K562 (cell line): ENCODE results near the gene ATP9B. TPM values are rescaled to one million over a fixed set of nuclear protein-coding genes. Genes with fewer than 3 reads are reported as not detected.

ENCODE experiments used
- DMBX1 ChIP-seq: fragments of 250-450 bp; sonication (Bioruptor Pico); IDR thresholded peaks from 2 replicates; pipeline ENCODE4 v1.8.0; 2022; ENCODE audit warnings: inconsistent platforms, mild to moderate bottlenecking, moderate library complexity, borderline replicate concordance
- GTF3C2 ChIP-seq: IDR thresholded peaks from 3 replicates; pipeline ENCODE4 v1.6.1; 2011; ENCODE audit warnings: borderline replicate concordance, mild to moderate bottlenecking, moderate library complexity; ENCODE audit not compliant: insufficient read length; ENCODE audit errors: extremely low read depth
- KDM1A ChIP-seq, 2 experiments: fragments of 450-650 bp; IDR thresholded peaks; 2 replicates each; pipeline ENCODE4 v1.6.1; 2016; ENCODE audit warnings: mild to moderate bottlenecking in 2 of 2
- KLF10 ChIP-seq: fragments of 250-450 bp; sonication (Bioruptor Pico); IDR thresholded peaks from 2 replicates; pipeline ENCODE4 v1.6.1; 2021; ENCODE audit warnings: matching md5 sums
- L3MBTL2 ChIP-seq: fragments of 450-650 bp; IDR thresholded peaks from 2 replicates; pipeline ENCODE4 v1.6.1; 2016; ENCODE audit warnings: mild to moderate bottlenecking, moderate library complexity
- MEIS2 ChIP-seq: fragments of 450-650 bp; IDR thresholded peaks from 2 replicates; pipeline ENCODE4 v1.6.1; 2014; ENCODE audit warnings: mild to moderate bottlenecking; ENCODE audit not compliant: partially characterized antibody
- MITF ChIP-seq: IDR thresholded peaks from 2 replicates; pipeline ENCODE4 v1.6.1; 2014; ENCODE audit warnings: antibody characterized with exemption
- MXD1 ChIP-seq: fragments of 250-450 bp; sonication (Bioruptor Pico); IDR thresholded peaks from 2 replicates; pipeline ENCODE4 v1.8.0; 2021; ENCODE audit warnings: borderline replicate concordance, mild to moderate bottlenecking, moderate library complexity; ENCODE audit not compliant: poor library complexity, severe bottlenecking
- PTTG1 ChIP-seq: fragments of 450-650 bp; IDR thresholded peaks from 2 replicates; pipeline ENCODE4 v1.6.1; 2016; ENCODE audit warnings: low read depth, mild to moderate bottlenecking, missing genetic modification characterization, missing compliant biosample characterization
- PYGO2 ChIP-seq: fragments of 450-650 bp; IDR thresholded peaks from 2 replicates; pipeline ENCODE4 v1.6.1; 2016; ENCODE audit warnings: mild to moderate bottlenecking, missing genetic modification characterization, moderate library complexity, missing compliant biosample characterization
- RBFOX2 ChIP-seq: fragments of 200-400 bp; formaldehyde crosslinking; IDR thresholded peaks from 2 replicates; pipeline ENCODE4 v1.6.1; 2017; ENCODE audit warnings: low read depth, mild to moderate bottlenecking, low read length, moderate library complexity
- STAG1 ChIP-seq: sonication (generic); formaldehyde crosslinking; IDR thresholded peaks from 2 replicates; pipeline ENCODE4 v1.5.0; 2020; ENCODE audit warnings: missing genetic modification reagents, borderline replicate concordance
- THAP7 ChIP-seq: fragments of 250-450 bp; sonication (Bioruptor Pico); IDR thresholded peaks from 2 replicates; pipeline ENCODE4 v1.5.0; 2021
- YBX1 ChIP-seq: fragments of 450-650 bp; IDR thresholded peaks from 2 replicates; pipeline ENCODE4 v1.7.1; 2016; ENCODE audit warnings: mild to moderate bottlenecking
- ZBTB7A ChIP-seq: IDR thresholded peaks from 2 replicates; pipeline ENCODE4 v1.6.1; 2011; ENCODE audit warnings: low read depth, mild to moderate bottlenecking, low read length, moderate library complexity, borderline replicate concordance; ENCODE audit not compliant: control insufficient read depth
- ZKSCAN3 ChIP-seq: fragments of 250-450 bp; sonication (Bioruptor Pico); IDR thresholded peaks from 2 replicates; pipeline ENCODE4 v1.4.0; 2020
- ZNF398 ChIP-seq: fragments of 250-450 bp; sonication (Bioruptor Pico); IDR thresholded peaks from 2 replicates; pipeline ENCODE4 v1.8.0; 2021; ENCODE audit warnings: moderate library complexity, mild to moderate bottlenecking, inconsistent platforms
- ZNF57 ChIP-seq: fragments of 450-650 bp; formaldehyde crosslinking; IDR thresholded peaks from 2 replicates; pipeline ENCODE4 v1.4.0; 2020; ENCODE audit warnings: mild to moderate bottlenecking, moderate library complexity
- ZNF589 ChIP-seq: fragments of 200-800 bp; sonication (Bioruptor generic); IDR thresholded peaks from 2 replicates; pipeline ENCODE4 v1.6.1; 2016; ENCODE audit warnings: low read depth, missing genetic modification characterization, missing compliant biosample characterization
- ZNF695 ChIP-seq: fragments of 450-650 bp; formaldehyde crosslinking; IDR thresholded peaks from 2 replicates; pipeline ENCODE4 v1.4.0; 2020; ENCODE audit warnings: mild to moderate bottlenecking, moderate library complexity
- ZSCAN29 ChIP-seq: fragments of 450-650 bp; IDR thresholded peaks from 2 replicates; pipeline ENCODE4 v1.6.1; 2017
- polyA plus RNA-seq, 8 experiments: library from polyadenylated mRNA; depleted of rRNA in 4 of 8; stranded (reverse) in 5 of 8; unstranded in 3 of 8; fragments of >200 nt; fragmentation: Nextera tagmentation in 2 of 8; fragmentation: Illumina TruSeq in 1 of 8; extraction: Ambion mirVana in 2 of 8; extraction: Trizol in 1 of 8; gene quantifications; 2 replicates each; pipeline versions ENCODE4 v1.2.1 to v1.2.3, GENCODE V29; 2011 to 2014; ENCODE audit warnings: inconsistent platforms in 1 of 8, missing spikeins in 1 of 8
- total RNA-seq, 7 experiments: library from RNA; depleted of rRNA in 6 of 7; stranded (reverse); fragments of >200 nt in 6 of 7; fragmentation: Illumina TruSeq in 2 of 7; extraction: Trizol in 2 of 7; gene quantifications; 2 replicates each; pipeline versions ENCODE4 v1.2.1 to v1.2.3, GENCODE V29; 2011 to 2021; ENCODE audit warnings: low replicate concordance in 1 of 7

The ATP9B gene
- total and polyA plus RNA-seq, 9 of the 15 experiments (the other 6 are each of a cell fraction or from before 2014, with no cell fraction given) = 0.66 to 13.2 (median 7.9) TPM

- no peak for TF ChIP-seq THAP7
- no peak for TF ChIP-seq PTTG1 (tag)
- no peak for TF ChIP-seq YBX1
- no peak for TF ChIP-seq ZNF398 (CRISPR knock-in tag)
- peak; percentile 63; the same call in 1 of the 2 replicates for TF ChIP-seq DMBX1
- peak; percentile 63; the same call in 1 of the 2 replicates for TF ChIP-seq ZBTB7A
- TF ChIP-seq ZNF589 (CRISPR knock-in tag) = 0 out of 2 replicates have a peak, but pooled peaks have one; percentile 62
- no peak for TF ChIP-seq ZNF57 (CRISPR knock-in tag)
- TF ChIP-seq RBFOX2 = peak; percentile 82
- TF ChIP-seq MEIS2 = peak; percentile 34
- no peak for TF ChIP-seq PYGO2 (tag)
- TF ChIP-seq L3MBTL2 = peak; percentile 99
- TF ChIP-seq MITF = 0 out of 2 replicates have a peak, but pooled peaks have one; percentile 21
- TF ChIP-seq MXD1 (CRISPR knock-in tag) = no peak
- no peak for TF ChIP-seq ZSCAN29
- no peak for TF ChIP-seq ZNF695 (CRISPR knock-in tag)
- no peak for TF ChIP-seq STAG1 (CRISPR knock-in tag)
- no peak for TF ChIP-seq KDM1A (IDR thresholded peaks at IDR 0.05)
- no peak for TF ChIP-seq ZKSCAN3 (CRISPR knock-in tag)
- no peak for TF ChIP-seq GTF3C2
- TF ChIP-seq KLF10 (CRISPR knock-in tag) = no peak
Measured at GRCh38 chr18:79068937-79069716, at the start of gene ATP9B (continued).
